T-helper 1 cell treated with Interleukin-12 subunit alpha and Interleukin-12 subunit beta and Interleukin-4 antibody, amounts not matched to agents 30 ng/mL and 1 ng/mL, for 36 hours (primary cell): ENCODE results near the gene NCAM1. TPM values are rescaled to one million over a fixed set of nuclear protein-coding genes. Genes with fewer than 3 reads are reported as not detected.
"Not testable (repeated sequence)": the region's sequence is repeated elsewhere in the genome, so short reads cannot be mapped to it uniquely, and the experiment has no call there.

Experiments
- intact Hi-C: fragments of 100-400 bp; cut with micrococcal nuclease; formaldehyde crosslinking; loops from one replicate; pipeline ENCODE4 v1.15.1; 2024
- total RNA-seq: library from RNA; stranded (reverse); gene quantifications from 2 replicates; pipeline ENCODE4 v1.2.3, GENCODE V29; 2022

Gene NCAM1
- total RNA-seq, 1 donor from 2014 or later = 1.8 TPM

DNA sequence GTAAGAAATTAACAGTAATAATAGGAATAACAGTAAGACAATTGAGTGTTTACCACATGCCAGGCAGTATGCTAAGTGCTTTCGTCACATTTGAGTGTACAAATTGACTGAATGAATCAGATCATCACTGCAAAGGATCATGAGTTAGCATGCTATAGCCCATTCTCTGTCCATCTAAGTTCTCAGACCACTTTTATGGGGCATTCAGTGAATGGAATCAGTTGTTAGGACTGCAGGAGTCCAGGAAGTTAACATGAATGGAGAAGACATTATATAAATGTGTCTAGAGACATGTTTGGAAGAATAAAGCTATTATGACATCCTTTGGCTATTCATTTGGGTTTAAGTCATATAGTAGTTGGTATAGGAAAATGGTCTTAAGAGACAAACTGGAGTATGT lies 59.9 kb downstream of the NCAM1 start:
- intact Hi-C loops = no loop called here

DNA sequence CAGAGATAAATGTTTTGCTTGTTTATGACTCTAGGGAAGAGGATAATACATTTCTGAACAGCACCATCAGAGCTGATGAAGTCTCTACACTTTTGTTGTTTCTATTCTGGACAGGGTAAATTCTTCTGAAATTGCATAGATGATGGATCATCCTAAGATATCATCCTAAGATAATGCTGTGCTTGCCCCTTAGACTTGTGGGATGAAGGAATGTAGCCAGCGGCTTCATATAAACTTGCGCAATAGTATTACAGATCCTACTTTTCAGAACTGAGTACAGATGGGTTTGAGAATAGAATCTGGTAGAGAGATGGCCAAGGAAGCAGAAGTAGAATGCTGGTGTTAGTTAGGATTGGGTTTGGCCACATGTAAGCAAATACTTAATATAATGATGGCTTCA lies 61.0 kb downstream of the NCAM1 start:
- intact Hi-C loops = no loop called here

DNA sequence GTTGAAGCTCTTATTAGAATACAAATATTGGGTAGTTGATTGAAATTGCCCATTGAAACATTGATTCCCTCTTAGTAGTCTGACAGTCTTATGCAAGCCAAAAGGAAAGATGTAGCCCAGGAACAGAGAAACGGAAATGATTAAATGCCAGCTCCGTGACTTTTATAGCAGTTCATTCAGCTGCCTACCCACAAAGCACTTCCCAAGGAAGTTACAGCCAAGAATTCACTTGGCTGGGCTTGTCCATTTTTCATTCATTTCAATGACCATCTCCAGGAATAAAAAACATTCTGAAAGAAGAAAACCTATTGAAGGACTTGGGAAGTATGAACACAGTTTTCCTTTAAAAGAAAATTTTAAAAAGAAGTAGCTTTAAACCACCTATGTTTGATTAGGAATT lies 62.0 kb downstream of the NCAM1 start:
- intact Hi-C loops = no loop called here

DNA sequence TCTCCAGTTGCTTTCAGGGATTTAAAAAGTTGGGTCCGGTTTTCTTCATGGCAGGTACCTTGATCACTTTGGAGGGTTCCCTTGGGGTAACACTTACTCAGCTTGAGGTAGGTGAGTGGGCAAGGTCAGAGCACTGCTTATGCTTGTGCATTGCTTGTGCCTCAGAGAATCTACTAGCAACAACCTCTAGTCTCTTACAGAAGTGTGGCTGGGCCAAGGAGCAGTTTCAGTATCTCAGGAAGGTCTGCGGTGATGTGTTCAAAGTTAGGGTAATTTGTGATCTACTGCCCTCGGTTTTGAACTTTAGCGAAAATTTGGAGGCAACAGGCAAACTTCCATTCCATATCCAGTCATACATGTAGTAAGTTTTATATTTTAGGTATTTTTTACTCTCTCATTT lies 62.8 kb downstream of the NCAM1 start:
- intact Hi-C loops = no loop called here

DNA sequence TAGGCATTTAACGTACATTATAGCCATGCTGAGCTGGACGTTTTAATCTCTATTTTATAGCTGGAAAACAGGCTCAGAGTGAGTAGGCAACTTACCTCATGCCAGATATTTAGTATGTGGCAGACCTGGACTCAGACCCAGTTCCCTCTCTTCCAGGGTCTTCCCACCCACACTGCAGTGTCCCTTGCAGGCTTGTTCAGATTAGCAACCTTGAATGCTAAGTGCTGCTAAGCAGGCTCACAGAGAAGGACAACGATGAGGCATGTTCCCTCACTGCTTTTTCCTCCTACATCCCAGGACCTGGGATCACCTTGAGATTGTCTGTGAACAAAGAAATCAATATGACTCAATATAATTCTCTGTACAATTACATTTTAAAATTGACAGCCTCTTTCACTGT lies 65.6 kb downstream of the NCAM1 start:
- intact Hi-C loops = no loop called here

DNA sequence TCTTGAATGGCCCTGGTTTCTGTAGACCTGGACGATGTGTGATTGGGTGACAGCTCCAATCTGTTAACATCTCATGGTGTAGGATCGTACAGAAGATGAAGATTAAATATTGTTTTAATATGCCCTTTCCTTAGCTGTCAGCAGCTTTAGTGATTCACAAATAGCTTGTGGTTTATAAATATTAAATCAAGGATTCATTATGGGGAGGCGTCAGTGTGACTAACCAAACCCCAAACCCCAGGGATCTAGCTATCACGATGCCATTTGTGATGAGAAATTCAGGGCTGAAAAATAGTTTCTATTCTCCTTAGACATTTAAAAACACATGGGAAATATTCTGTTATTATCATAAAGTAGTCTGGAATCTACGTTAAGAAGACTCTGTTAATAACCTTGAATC lies 73.4 kb downstream of the NCAM1 start:
- intact Hi-C loops = no loop called here

DNA sequence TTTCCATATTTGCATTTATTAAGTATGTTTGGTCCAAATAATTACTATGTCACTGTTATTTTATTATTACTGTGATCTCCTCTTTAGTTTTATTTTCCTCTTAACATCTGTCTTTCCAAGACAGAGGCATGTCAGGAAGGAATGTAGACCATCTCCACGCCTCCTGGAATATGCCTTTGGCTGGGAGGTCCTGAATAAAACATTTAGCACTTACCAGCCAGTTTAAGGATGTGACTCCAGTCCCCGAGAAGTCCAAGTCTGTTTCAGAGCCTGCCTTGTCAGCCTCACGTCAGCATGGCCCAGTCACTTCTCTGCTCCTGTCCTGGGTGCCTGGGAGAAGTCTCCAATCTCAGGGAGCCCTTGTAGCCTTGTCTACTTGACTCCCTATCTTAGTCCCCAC lies 74.5 kb downstream of the NCAM1 start:
- intact Hi-C loops = no loop called here

DNA sequence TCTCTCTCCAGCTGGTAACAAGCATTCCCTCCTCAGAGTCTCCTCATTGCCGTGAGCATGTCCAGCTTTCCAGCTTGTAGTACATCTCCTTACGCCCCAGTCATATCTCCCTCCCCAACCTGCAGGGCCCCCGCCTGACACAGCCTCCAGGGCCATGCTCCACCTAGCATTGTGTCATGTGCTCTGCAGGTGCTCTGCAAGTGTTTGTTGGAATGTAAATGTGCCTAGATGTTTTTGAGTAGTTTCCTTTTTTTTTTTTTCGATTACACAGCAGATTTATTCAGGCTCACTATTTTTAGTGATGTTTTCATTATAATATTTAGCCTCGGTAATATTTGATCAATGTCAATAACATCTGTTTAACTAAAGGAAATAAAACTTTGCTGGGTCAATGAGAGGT lies 82.5 kb downstream of the NCAM1 start:
- intact Hi-C loops = no loop called here

DNA sequence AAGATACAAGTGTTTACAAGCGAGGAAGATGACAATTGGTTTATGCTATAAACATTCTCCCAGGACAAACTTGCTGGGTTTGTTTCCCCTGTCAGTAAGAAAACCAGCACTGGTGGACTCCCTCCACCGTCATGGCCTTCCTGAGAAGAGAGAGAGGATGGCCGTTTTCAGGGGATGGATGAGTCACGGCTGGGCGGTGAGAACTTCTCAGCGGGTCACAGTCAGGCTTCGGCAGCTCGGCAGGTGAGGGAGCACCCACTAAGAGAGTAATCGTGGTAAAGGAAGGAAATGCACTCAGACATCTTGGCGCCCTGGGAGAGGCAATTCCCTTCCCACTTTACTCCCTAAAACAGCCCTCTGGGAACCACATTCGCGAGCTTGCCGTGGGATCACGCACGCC lies 83.9 kb downstream of the NCAM1 start:
- intact Hi-C loops = no loop called here

DNA sequence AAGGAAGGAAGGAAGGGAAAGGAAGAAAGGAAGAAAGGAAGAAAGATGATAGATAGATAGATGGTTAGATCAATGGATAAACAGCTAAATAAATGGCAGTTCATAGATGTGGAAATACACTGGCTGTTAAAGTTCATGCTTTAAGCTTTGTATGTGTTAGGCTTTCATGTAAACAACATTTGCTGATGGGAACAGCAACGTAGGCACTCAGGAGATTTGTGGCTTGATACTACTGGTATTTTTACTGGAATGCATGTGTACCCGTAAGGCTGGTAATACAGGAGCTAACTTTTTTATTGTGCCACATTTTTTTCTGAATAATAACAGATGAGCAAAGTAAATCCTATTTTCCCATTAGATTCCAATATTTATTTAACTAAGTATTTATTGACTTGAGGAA lies 85.6 kb downstream of the NCAM1 start:
- intact Hi-C loops = no loop called here

DNA sequence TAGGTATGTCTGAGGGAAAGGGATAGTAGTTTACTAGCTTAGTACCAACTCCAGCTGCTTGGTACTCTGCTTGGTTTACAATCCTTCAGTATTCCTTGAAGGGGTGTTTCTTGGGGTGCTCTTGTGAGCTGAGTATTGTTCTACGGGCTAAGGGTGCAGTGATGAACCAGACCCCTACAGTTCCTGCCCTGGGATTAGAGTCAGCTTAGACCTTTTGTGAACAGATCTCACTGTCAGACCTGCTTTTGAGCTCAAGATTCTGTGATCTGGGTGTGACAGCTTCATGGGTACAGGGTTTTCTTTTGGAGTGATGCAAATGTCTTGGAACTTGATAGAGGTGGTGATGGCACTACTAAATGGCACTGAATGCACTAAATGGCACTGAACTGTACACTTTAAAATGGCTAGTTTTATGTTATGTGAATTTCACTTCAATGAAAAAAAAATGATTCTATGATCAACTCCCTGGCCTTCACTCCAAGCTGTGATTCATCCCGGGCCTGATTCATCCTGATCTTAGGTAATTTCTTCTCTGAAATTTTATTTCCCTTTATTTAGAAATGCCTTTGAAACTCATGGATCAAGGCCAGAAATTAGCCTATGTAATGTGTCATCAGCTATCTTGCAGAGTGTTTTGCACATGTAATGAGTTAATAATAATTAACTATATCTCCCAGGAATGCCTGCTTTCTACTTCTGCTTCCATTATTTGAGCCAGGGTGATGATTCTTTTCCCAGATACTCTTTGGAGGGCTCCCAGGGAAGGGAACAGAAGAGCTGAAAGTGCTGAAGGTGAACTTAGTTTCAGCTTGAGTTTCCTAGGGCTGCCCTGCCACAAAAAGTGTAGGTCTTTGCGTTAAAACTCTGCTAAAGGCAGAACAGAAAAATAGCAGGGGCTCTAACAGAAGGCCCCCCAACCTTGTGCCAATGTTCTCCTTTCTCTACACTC lies 87.9 kb downstream of the NCAM1 start:
- intact Hi-C loops = no loop called here

DNA sequence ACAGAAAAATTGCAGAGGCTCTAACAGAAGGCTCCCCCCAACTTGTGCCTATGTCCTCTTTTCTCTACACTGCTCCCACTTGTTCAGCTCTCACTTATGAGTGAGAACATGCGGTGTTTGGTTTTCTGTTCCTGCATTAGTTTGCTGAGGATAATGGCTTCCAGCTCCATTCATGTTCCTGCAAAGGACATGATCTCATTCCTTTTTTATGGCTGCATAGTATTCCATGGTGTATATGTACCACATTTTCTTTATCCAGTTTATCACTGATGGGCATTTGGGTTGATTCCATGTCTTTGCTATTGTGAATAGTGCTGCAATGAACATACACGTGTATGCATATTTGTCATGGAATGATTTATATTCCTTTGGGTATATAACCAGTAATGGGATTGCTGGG lies 91.8 kb downstream of the NCAM1 start:
- intact Hi-C loops = not testable (repeated sequence)

DNA sequence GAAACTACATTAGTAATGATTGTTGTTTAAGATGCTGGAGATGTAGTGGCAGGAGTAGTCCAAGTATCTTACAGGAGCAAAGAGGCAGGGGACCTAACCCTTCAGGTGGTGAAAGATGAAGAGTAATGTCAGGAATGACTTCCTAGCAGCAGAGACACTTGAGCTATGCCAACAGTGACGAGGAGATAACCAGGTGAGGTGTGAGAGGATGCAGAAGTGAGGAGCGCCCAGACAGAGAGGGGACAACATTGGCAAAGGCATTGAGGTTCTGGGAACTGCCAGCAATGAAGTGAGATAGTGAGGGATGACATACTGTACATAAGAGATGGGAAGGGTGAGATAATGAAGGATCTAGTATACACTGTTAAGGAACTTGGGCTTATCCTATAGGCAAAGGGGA lies 95.8 kb downstream of the NCAM1 start:
- intact Hi-C loops = no loop called here

DNA sequence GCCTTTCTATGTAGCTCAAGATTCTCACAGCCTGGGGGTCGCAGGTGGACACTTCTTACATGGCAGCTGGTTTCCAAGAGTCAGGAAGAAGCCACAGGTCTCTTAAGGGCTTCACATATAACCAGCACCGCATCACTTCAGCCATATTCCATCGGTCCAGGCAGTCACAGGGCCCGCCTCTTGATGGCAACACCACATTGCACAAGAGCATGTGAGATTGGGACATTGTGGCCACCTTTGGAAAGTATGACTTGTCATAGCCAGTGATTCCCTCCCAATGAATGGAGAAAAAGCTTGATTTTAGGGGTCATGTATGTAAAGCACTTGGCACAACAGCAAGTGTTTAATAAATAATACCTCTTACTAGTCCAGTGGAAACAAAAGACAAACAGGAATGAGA lies 98.3 kb downstream of the NCAM1 start:
- intact Hi-C loops = no loop called here

DNA sequence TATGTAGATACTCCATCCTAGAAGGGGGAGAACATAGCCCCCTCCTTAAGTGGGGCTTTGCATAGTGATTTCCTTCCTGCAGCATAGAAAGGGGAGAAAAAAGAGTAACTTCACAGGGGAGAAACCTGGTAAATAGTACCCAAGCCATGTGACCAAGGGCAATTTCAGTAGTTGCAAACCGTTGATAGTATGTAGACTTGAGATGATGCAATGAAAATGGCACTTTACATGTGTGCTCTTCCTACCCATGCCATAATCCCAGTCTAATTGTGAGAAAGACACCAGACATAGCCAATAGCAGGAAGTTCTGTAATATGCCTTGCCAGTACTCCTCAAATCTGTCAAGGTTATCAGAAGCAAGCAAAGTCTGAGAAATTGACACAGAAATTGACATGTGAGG lies 104.1 kb downstream of the NCAM1 start:
- intact Hi-C loops = no loop called here

DNA sequence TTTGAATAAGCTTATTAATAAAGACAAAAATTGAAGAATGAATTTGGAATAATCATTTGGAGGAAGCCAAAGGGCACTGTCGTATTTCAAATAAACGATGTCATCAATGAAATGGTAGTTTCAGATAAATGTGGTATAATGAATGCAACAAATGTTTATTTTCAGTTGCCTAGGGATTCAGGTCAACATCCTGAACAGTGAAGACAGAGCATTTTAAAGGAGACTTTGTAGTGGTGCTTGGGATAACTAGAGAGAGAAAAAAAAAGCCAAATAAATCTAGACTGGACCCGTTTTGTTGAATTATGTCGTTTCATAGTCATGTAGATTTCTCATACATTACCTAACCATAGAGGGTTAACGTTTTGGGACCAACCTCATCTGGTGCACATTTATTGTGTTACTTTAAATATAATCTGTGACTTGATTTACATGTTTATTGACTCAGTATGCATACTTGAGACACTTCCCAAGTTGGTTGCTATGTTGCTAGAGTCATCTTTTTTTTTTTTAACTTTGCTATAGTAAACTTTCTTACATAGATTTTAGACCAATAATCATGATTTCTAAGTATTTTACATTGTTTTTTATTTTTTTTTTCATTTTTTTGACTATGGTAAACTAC lies 111.1 kb downstream of the NCAM1 start:
- intact Hi-C loops = no loop called here

DNA sequence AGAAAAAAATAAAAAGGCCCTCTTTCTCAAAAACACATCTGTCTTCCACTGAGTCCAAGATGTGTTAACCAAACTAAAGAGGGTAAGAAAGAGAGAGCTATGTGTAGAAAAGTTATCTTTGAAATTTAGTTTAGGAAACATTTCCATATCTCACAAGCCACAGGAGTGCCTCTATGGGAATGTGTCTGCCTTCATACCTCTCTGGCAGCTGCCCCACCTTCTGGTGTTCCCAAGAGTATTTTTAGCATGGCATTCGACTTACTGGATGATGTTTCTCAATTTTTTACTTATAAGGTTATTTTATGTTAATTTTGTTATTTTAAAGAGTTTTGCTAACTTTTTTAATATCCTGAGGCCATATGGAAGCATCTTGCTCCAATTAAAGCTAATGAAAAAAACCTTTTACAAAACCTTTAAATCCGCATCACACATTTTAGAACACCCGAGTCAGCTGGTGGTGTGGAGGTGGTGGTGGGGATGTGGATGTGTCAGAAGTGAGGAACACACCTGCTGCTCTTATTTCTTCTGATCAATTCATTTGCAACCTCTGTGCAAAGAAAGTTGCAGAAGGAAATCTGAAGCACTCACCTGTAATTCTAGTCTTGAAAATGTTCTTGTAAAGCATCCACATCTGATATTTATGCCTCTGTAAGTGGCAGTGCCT lies 112.2 kb downstream of the NCAM1 start:
- intact Hi-C loops = no loop called here

DNA sequence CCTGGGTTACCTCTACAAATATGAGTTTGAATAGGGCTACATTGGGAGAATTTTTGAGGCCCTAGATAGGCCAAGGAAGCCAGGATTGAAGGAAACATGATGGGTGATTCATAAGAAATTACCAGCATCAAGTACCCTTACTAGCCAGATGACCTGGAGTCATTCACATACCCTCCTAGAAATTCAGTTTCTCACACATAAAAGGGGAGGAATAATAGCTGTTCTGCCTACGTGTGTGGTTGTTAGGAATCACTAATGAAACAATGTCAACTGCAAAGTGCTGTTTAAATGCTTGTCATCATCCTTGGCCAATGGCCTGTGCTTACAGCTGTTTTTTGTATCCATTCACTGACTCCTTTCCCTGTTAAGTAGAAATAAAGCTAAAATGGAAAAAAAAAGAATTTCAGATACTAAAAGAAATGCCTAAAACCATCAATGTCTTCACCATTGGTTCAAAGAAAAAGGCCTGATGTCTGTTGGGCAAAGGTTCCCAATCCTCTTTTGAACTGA lies 114.4 kb downstream of the NCAM1 start:
- intact Hi-C loops = no loop called here

DNA sequence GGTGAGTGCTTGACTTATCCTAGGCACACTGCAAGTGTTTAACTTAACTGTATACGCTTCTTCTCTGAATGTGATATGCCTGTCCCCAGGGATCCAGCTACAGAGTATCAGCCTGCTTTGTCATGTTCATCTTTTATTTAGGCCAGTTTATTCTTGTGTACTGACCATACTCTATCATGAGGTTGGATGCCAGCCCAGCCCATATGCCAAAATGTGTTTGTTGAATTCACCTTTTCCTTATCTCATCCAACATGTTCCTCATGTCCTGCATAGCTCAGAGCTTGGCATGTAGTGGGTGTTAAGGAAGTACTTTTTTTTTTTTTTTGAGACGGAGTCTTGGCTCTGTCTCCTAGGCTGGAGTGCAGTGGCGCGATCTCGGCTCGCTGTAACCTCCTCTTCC lies 116.2 kb downstream of the NCAM1 start:
- intact Hi-C loops = no loop called here

DNA sequence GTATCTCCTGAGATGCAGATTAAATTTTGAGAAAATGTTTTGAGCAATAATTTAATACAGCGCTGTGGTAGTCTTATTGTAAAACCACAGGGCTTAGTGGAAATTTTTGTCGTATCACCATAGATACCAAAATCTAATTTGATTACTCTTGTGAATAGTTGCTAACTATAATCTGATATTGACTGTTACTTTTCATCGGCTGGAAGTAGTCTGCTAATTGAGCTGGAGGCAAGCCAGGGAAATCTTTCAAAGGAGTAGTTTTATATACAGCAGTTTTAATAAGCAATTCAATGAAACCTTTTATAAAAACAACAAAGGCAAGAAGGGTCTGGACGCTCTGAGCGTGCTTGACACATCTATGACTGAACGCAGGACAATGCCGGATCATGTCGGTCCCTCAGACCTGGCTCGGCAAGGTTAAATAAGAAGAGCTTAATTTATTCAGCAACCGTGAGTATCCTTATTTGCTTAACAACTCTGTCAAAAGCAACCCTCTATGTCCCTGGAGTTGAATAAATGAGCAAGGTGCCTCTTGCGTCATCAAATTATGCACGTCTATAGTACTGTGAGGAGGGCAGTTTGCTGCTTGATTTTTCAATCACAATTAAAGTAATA lies 121.2 kb downstream of the NCAM1 start:
- intact Hi-C loops = no loop called here

DNA sequence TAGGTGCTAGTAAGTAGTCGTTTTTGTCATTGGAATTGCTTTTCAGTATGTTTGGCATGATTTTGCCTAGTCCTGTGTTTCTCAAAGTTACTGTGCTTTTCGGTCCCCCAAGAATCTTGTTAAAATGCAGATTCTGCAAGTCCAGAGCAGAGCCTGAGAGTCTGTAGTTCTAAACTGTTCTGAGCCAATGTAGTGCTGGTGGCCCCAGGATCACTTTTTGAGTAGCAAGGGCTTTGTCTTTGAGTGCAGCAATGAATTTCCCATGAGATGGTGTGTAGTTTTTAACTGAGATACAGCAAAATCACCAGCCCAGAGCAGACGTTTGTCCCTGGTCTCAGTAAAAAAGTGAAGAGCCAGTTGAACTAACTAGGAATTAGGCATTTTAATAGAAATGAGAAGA lies 122.4 kb downstream of the NCAM1 start:
- intact Hi-C loops = no loop called here

DNA sequence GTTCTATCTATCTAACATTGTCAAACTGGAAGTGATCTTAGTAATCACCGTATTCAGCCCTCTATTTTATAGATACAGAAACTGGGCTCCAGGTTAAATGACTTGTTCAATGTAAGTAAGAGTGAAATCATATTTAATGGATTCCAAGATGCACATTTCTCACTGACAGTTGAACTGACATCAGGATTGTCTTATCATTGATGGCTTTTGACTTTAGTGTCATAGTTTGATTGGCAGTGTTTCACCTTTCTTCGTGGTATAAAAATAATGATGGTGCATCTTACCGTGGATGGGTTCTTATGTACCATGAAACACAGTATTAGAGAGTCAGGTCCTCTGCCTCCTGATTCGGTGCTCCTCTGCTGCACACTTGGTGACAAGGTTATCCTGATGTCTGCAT lies 123.1 kb downstream of the NCAM1 start:
- intact Hi-C loops = no loop called here
